ENCODE results near the gene ZMAT5.

Gene ZMAT5

DNA sequence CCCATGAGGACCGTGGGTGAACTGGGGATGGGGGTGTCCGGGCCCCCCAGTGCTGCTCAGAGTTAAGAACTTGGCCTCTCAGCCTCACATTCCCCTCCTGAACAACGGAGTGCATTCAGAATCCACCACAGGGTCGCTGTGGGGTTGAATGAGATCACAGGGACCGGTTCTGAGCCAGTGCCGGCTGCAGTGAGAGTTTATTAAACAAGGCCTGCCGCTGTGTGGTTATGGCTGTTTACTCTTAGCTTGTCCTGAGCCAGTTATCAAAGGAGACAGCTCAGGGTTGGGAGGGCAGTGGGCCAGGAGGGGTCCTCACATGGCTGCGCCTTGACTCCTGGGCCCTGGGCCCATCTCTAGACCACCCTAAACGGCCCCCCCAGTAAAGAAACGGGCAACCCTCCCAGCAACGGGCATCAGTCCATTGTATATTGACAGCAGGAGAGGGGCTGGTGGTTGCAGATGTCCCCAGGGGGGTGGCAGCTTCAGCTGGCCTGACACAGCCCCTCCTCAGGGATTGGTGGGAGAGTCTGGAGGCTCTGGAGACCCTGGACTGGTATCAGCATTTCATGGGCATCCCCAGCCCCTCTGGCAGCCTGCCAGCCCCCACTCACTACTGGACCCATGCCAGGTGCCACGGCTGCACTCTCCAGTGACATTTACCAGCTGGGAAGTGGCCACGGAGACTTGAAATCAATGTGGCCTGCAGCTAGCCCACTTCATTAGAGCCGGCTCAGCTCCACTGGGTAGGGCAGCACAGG is 62.1 kb downstream of the ZMAT5 start:
- DNase-seq = no peak

DNA sequence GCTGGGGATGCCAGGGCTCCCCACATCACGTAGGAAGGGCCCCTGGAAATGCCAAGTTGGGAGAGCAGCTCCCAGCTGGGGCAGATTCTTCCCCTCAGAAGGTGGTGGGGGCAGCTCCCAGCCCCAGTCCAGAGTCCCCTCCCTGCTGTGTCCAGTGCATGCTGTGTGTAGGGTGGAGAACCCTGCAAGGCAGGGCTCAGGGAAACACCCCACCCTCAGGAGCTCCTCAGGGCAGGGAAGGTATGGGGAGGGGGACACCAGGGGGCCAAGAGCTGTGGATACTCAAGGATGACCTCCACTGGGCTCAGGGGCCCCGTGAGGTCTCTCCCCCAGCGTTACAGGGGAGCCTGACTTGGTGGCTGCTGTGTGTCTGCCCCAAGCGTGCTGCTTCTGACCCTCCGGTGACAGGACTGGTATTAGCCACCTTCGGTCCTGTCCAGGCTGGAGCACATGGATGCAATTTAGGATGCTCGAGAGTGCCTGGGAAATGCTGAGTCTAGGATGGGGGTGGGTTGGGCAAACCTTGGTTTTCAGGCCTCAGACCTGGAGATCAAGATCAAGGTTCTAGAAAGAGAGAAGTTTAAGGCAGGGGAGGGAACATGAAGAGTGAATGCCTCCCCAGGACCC is 63.1 kb downstream of the ZMAT5 start:
- no peak for DNase-seq

DNA sequence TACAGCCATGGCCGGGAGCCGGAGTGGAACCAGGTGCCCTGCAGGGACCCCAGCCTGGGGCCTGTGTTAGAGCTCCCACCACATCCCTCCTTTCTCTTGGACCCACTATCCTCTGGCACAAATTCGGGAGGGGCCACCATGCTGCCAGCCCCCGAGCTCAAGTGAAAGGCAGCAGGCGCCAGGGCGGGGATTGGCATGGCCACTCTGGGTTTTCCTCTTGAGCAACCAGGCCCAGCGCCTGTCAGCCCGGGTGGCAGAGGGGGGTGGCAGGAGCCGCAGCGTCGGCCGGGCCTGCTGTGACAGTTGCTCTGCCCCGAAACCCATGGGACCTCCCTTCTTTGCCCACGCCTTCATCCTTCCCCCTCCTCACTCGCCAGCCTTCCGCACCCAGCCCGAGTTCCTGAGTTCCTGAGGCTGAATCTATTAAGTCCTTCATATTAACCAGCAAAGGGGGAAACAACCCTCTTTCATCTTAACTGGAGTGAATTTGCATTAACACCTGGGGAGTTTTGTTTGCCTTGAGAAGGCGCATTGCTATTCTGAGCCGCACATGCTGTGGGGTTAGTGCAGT is 63.8 kb downstream of the ZMAT5 start:
- DNase-seq = no peak

DNA sequence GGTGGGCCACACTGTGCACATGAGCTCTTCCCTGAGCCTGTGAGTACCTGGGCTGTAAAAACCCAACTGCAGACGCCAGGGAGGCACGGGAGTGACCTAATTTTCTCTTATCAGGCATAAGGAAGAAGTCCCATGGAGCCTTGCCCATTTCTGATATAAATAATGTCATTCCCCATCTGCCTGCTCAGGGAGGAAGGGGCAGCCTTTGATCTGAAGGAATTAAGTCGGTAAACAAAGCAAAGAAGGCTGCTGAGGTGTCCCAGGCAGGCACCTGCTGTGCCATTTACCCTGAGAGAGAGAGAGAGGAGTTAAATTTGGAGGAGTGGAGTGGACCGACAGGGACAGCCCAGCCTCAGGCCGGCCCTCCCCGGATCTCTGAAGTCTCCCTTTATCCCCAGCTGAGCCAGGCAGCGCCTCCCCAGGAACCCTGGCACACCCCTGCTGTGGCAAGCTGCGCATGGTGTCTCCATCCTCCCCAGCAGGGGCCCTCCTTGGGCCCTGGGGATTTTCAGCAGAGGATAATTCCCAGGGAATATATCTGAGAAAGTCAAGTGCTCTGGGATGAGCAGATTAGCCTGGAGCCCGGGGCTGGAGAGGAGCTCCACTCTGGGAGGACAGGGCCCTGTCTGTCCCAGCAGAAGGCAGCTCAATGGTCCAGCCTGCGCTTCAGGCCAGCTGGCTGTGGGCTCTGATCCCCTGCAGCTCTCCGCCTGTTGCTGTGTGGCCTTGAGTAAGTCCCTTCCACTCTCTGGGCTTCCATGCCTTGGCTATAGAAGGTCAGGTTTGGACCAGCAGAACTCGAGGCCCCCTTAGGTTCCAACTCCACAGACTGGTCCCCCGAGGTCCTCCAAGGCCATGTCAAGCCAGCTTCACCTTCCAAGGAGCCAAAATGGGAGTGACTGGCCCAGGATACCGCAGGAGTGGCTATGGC is 64.5 kb downstream of the ZMAT5 start:
- DNase-seq = no peak

DNA sequence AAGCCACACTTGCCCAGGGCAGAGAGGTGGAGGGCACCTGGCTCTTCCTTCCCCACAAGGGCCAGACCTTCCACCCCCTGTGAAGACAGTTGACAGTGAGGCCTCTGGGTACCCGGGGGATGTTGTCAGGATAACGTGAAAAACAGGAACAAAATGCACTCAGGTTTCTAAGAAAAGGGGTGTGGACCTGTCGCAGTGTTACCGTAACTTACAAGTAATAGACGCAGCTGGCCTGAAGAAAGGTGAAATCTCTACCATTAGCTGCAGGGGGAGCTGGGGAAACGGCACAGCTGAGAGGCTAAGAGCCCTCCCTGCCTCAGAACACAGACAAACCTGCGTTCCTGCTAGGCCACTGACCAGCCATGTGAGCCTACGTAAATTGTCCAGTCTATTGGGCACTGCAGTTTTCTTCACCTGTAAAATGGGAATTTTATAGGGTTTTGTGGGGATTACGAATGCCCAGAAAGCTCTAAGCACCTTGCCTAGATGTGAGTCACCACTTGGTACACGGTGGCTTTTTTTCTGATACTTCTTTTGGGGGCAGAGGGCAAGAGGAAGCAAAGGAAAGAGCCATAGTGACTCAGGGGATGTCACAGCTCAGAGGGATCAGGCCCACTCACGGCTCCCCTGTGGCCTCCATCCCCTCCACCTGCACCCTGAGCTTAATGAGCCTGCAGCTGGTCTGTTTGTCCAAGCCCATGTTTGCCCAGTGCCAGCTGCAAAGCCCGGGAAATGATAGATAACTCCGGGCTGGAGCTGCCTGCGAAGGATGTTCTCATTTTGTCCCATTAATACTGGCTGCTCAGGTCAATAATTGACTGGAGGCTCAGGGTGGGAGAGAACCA is 65.4 kb downstream of the ZMAT5 start:
- peak; percentile 30 for DNase-seq

DNA sequence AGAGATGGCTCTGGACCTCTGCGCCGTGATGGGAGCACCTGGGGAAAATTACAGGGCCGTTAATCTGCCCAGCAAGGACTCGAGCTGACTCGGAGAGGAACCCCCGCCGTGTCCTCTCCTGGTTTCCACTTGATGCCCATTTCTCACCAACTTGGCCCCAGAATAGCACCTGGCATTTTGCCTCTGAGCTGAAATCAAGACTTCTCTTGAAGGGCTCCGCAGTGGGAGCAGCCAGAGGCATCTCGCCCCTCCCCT is 66.0 kb downstream of the ZMAT5 start:
- no peak for DNase-seq

DNA sequence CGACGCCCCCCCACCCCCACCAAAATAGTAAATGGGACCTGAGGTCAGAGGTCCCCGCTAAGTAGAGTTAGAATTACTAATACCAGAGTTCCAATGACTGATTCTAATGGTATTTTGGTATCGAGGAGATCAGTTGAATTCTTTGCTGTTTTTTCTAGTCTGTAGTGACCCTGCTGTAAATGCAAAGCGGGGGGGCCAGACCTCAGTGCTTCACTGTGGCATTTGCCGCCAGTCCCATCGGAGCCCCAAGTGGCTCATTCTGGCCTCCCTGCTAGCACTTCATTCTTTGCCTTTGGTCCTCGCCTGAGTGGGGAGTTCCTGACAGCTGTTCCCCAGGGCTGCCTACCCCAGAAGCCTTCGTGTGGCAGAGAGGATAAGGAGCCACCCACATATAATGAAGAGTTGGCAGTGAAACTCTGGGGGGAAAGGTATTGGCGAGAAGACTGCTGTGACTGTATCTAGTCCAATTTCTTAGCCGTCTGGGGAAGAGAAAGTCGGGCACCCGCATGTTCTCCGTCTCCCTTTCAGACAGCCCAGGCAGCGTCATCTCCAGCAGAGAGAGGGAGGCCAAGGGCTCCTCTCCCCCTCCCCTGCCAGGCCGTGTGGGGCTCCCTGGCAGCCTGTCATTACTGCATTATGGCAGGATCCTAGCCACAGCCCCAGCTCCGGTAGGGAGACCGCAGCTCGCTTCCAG is 66.5 kb downstream of the ZMAT5 start:
- no peak for DNase-seq

DNA sequence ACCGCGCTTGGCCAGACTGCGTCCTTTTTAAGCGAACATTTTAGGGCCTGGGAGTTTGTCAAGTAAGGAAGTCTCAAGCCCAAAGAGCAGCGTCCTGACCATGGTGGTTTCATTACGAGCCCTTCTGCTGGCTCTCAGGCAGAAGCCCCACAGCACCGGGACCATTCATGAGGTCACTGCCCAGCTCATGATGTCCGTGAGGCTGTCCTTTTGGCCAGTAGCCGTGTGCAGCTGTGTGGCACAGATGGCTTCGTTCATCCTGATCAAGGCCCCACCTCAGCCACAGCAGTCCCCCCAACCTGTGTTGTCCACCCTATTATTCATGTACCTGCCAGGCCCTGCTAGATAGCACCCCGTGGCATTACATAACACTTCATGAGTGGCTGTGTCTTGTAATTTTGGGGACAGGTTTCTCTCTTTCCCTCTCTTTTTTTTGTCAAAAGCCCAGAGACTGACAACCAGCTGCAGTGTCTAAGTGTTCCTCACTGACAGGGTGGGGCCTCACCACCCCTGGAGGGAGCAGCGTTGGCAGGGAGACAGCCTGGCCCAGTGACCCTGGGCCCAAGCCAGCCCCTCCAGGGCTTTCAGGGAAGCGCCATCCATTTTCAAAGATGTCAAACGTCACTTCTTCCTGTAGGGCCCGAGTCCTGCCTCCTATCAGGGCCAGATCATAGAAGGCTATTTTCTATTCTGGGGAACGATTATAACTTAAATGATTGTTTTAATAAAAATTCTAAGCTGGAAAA is 68.8 kb downstream of the ZMAT5 start:
- no peak for DNase-seq

DNA sequence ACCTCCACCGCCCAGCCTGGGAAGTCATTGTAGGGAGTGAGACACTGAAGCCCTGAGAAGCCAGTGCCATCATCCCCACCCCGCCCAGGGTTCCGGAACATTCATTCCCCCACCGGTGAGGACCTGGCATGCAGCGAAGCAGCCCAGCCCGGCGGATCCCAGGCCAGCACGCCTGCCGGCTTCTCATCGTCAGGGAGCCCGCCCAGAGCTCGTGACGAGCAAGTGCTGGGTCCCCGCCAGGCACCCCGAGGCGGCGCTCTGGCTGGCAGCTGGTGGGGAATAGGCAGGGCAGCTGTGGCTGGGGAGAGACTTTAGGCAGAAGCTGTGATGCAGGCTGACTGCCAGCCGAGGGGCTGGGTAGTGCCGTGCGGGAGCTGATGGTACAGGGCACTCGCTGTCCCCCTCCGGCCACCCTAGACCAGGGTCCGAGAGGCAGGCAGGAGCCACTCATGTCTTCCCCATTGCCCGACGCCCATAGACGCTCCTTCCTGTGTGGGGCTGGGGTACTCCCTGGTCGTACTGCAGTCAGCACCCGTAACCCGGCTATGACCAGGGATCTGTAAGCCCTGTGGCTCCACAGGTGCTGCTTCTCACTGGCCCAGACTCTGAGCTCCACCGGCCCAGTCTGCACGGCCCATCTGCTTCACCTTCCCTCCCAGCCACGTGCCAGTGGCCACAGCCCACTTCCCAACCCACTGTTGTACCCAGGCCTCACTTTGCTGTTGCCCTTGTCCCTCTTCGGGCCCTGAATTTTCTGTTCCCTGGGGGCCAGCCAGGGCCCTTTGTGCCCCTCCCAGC is 71.5 kb downstream of the ZMAT5 start:
- DNase-seq = no peak

DNA sequence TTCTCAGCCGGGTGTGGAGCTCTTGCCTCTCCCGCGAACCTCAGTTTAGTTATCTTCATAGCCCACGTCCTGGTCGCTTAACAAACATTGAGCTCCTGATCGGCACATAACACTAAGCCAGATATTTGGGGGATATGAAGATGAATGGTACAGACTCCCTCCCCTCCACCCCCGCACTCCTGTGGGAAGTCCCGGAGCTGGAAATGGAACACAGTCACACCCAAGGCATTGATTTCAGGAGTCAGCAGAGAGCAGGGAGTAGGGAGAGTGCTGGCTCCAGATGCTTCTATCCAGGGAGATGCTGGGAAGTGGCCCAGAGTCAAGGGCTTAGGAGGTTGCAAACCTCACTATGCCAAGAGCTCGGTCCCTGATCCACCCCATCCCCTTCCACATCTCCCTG is 73.1 kb downstream of the ZMAT5 start:
- no peak for DNase-seq

DNA sequence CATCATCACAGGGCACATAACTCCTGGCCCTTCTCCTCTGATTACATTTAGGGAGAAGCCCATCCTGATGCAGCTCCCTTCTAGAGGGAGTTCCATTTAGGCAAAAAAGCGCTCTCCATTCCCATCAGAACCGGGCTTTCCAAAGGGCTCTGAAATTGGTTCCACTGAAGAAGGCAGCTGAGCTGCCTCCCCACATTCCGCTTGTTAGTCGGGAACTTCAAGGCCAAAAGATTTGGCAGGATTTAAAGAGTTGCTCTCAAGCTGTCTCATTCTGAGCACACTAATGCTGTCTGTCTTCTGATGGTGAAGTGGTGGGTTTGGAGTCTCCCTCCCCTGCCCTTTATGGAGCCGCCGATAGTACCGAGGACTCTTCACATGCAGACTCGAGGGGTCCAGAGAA is 73.6 kb downstream of the ZMAT5 start:
- DNase-seq = no peak

DNA sequence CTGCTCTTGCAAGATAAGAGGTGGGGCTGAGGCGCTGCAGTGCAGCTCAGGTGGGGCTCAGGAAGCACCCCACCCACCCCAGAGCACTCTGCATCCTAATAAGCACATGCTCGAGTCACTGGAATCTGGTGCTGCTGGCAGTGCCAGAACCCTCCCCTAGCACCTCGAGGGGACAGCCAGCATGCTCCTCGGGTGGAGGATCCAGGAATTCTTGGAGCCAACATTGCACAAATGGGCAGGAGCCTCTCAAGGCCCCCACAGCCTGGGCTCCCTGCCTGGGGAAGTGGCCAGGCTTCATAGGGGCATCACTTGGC is 74.5 kb downstream of the ZMAT5 start:
- no peak for DNase-seq

DNA sequence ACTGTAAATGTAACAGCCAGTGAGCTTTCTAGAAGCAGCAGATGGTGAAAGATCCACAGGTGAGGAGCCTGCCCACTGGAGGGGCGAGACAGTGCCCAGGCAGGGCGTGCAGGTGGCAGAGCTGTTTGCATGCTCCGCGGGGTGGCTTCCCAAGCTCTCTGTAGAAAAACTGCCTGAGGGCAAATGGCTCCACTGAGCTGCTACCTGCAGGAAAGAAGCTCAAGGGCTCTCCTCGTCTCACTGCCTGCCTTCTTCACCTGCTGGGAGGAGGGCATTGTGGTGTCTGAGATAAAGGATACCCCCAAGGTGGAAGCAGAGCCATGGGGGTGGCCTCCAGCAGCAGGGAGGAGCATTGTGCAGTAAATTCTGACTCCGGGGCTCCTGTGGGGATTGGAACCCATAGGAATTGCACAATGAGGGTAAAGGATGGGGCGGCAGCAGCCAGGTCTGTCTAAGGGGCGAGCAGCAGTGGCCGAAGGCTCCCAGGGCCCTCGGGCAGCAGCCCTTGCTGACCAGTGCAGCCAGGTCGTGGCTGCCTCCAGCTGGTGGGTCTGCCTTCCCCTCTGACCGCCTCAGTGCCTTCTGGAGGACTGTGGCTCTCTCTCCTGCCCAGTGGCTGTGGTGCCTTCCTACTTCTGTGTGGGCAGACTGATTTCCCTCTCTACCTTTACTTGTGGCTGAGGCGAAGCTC is 75.0 kb downstream of the ZMAT5 start:
- DNase-seq = no peak

DNA sequence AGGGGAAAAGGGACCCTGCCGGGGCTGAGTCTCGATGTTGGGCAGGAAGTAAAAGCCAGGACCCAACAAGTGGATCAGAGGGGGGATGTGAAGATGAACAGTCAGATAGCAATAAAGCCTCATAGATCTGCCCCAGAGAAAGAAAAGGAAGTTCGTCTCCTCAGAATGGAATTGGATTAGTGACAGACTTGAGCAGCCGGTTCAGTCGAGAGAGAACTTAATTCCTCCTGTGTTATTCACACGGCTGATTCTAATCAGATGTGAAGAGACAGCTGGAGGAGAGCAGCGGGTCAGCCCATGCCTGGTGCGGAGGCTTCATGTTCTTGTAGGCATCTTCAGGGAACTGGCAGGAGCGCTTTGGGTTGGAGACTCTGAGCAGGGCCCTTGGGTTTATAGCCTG is 76.3 kb downstream of the ZMAT5 start:
- DNase-seq = no peak

DNA sequence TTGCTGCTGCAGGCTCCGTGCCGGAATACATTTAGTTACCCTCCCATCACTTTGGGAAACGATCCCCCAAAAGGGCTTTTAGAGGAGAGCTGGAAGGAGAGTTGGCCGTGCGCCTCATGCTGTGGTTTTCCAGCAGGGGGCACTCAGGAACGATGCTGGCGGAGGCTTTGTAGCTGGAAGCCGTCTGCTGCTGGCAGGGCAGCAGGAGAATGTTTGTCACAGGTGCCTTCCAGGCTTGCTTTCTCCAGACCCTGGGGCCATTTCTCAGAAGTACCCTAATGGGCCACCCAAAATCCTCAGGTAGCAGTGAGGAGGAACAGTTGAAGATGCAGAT is 77.0 kb downstream of the ZMAT5 start:
- peak; percentile 40 for DNase-seq

DNA sequence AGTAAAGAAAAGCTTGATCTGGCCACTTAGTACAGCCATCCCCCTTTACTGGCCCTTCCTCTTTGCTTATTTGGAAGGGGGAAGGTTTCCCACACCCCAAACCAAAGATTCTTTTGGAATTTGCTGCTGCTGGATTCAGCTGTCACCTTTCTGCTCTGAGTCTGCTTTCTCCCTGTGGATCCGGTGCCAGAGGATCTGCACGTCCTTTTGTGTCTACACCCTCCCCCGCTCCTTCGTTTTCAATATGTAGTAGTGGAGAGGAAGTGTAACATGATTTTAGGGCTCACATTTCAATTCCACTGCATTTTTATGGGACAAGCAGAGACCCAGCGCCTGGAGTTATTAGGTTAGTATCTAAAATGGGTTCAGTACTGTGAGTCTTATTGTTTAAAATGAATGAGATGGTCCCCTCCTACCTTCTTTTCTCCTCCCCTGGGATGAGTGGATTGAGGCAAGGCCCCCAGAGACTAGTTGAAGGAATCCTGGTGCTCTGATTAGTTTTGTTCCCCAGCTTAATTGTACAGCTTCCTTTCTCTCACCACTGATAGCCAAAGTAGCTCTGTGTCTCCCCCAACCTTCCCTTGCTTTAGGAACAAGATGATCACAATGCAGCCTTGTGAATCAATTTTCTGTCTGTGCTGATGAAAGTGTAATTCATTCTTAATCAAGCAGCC is 77.5 kb downstream of the ZMAT5 start:
- no peak for DNase-seq

DNA sequence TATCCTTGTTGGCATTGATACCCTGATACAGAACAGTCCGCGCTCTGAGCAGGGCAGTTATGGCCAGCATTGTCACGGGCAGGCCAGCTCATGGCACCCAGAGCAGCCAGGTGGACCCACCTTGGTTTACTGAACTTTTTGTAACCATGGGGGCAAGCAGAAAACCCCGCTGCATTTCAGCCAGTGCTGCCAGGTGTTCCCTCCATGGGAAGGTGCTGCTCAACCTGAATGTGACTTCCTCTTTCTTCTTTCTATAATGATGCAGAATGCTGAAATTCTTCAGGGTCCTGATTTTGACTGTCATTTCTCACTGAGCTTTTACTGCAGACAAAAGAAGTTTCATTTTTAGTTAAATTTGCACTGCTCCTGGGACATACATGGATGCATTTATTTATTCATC is 82.6 kb downstream of the ZMAT5 start:
- DNase-seq = no peak

DNA sequence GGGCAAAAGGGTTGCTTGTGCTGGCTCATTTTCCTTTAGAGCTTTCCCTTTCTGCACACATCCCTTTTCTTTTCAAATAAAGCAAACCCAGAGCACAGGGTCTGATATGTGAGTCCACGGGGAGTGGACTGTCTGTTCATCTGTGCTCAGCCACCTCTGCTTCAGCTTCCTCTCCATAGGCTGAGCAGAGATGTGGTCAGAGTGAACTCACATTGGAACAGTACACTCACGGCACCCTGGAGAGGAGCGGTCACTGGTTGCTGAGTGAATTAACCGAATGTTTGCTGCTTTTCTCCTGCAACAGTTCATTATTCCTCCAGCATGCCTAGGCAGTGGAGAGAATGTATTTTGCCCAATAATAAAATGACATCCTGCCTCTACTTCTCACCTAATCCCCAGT is 83.3 kb downstream of the ZMAT5 start:
- no peak for DNase-seq
